GM23338 (cell line): ENCODE results near the gene PTPRN2. TPM values are rescaled to one million over a fixed set of nuclear protein-coding genes. Genes with fewer than 3 reads are reported as not detected.

ENCODE experiments used
- ATAC-seq: fragments of 200-7000 bp; cut with Tn5 transposase; 3 replicates; pipeline ENCODE4 v1.9.1; 2020
- DNase-seq: peaks from one replicate; pipeline ENCODE4 v3.0.0-alpha.2; 2015; ENCODE audit warnings: low spot score
- H2AFZ ChIP-seq: fragments of 200-600 bp; sonication (generic); 2 replicates; pipeline ENCODE4 v1.8.0; 2016; ENCODE audit warnings: antibody characterized with exemption, mild to moderate bottlenecking, moderate library complexity
- H3F3A ChIP-seq: fragments of 200-600 bp; sonication (generic); replicated peaks from 2 replicates; pipeline ENCODE4 v1.8.0; 2017; ENCODE audit warnings: antibody characterized with exemption, mixed run types, low read depth
- H3K27ac ChIP-seq: fragments of 200-600 bp; sonication (generic); 2 replicates; pipeline ENCODE4 v1.6.1; 2016; ENCODE audit warnings: low read depth
- H3K27me3 ChIP-seq: fragments of 200-600 bp; sonication (generic); 2 replicates; pipeline ENCODE4 v1.8.0; 2016; ENCODE audit warnings: mild to moderate bottlenecking, mixed run types, moderate library complexity; ENCODE audit not compliant: insufficient read depth
- H3K36me3 ChIP-seq: fragments of 200-600 bp; sonication (generic); 2 replicates; pipeline ENCODE4 v1.8.0; 2016; ENCODE audit warnings: mild to moderate bottlenecking; ENCODE audit not compliant: insufficient read depth
- H3K4me1 ChIP-seq: fragments of 200-600 bp; sonication (generic); 2 replicates; pipeline ENCODE4 v1.8.0; 2016; ENCODE audit warnings: mild to moderate bottlenecking, moderate library complexity; ENCODE audit not compliant: insufficient read depth
- H3K4me2 ChIP-seq: fragments of 200-600 bp; sonication (generic); 2 replicates; pipeline ENCODE4 v1.7.1; 2017; ENCODE audit warnings: mixed run types
- H3K4me3 ChIP-seq: fragments of 200-600 bp; sonication (generic); 2 replicates; pipeline ENCODE4 v1.6.1; 2016; ENCODE audit warnings: mixed run types
- H3K79me2 ChIP-seq: fragments of 200-600 bp; sonication (generic); replicated peaks from 2 replicates; pipeline ENCODE4 v1.8.0; 2017; ENCODE audit warnings: mild to moderate bottlenecking; ENCODE audit not compliant: insufficient read depth
- H3K9me2 ChIP-seq: fragments of 200-600 bp; sonication (generic); 2 replicates; pipeline ENCODE4 v1.8.0; 2017; ENCODE audit not compliant: insufficient read depth
- H4K20me1 ChIP-seq: fragments of 200-600 bp; sonication (generic); replicated peaks from 2 replicates; pipeline ENCODE4 v1.8.0; 2017; ENCODE audit warnings: mild to moderate bottlenecking; ENCODE audit not compliant: insufficient read depth
- H3K27ac Mint-ChIP-seq: 2 replicates; pipeline ENCODE4 v1.8.0; 2020; ENCODE audit warnings: inconsistent platforms, mild to moderate bottlenecking, moderate library complexity, mixed read lengths
- H3K27me3 Mint-ChIP-seq: 3 replicates; pipeline ENCODE4 v1.8.0; 2022; ENCODE audit warnings: low read depth, mild to moderate bottlenecking, moderate library complexity, mixed read lengths, inconsistent platforms; ENCODE audit not compliant: insufficient read depth, poor library complexity
- H3K36me3 Mint-ChIP-seq: 3 replicates; pipeline ENCODE4 v1.8.0; 2021; ENCODE audit warnings: low read depth, mild to moderate bottlenecking, inconsistent platforms, moderate library complexity, mixed read lengths
- H3K4me1 Mint-ChIP-seq: 3 replicates; pipeline ENCODE4 v1.8.0; 2020; ENCODE audit warnings: mild to moderate bottlenecking, inconsistent platforms, mixed read lengths
- H3K4me3 Mint-ChIP-seq: 3 replicates; pipeline ENCODE4 v1.8.0; 2021; ENCODE audit warnings: moderate library complexity, mild to moderate bottlenecking, inconsistent platforms, mixed read lengths
- H3K9me3 Mint-ChIP-seq: 3 replicates; pipeline ENCODE4 v1.8.0; 2020; ENCODE audit warnings: moderate library complexity, mild to moderate bottlenecking, inconsistent platforms, mixed read lengths
- CREB1 ChIP-seq: fragments of 250-450 bp; sonication (Bioruptor Pico); IDR thresholded peaks from 2 replicates; pipeline ENCODE4 v1.5.0; 2020; ENCODE audit warnings: low read depth, mild to moderate bottlenecking, moderate library complexity
- EZH2 ChIP-seq: fragments of 200-600 bp; sonication (generic); IDR thresholded peaks from one replicate; pipeline ENCODE4 v1.8.0; 2017; ENCODE audit warnings: antibody characterized with exemption, mild to moderate bottlenecking, low read depth; ENCODE audit not compliant: unreplicated experiment
- EZH2phosphoT487 ChIP-seq: fragments of 200-600 bp; sonication (generic); IDR thresholded peaks from one replicate; pipeline ENCODE4 v1.8.1; 2018; ENCODE audit warnings: antibody characterized with exemption; ENCODE audit not compliant: unreplicated experiment
- JUNB ChIP-seq: IDR thresholded peaks from one replicate; pipeline ENCODE4 v1.6.1; 2016; ENCODE audit warnings: antibody characterized with exemption; ENCODE audit not compliant: unreplicated experiment
- NANOG ChIP-seq: IDR thresholded peaks from 2 replicates; pipeline ENCODE4 v1.6.1; 2016; ENCODE audit warnings: antibody characterized with exemption, borderline replicate concordance
- POLR2AphosphoS5 ChIP-seq: IDR thresholded peaks from 2 replicates; pipeline ENCODE4 v1.6.1; 2016; ENCODE audit warnings: antibody characterized with exemption, low read depth
- STAT1 ChIP-seq: IDR thresholded peaks from one replicate; pipeline ENCODE4 v1.6.1; 2016; ENCODE audit warnings: antibody characterized with exemption; ENCODE audit not compliant: unreplicated experiment
- ZNF114 ChIP-seq: fragments of 250-450 bp; sonication (Bioruptor Pico); IDR thresholded peaks from 2 replicates; pipeline ENCODE4 v1.5.0; 2020; ENCODE audit warnings: mild to moderate bottlenecking, moderate library complexity
- ZNF331 ChIP-seq: fragments of 250-450 bp; sonication (Bioruptor Pico); IDR thresholded peaks from 2 replicates; pipeline ENCODE4 v1.5.0; 2020; ENCODE audit warnings: low read depth, mild to moderate bottlenecking, moderate library complexity
- polyA plus RNA-seq: library from polyadenylated mRNA; unstranded; fragments of >200 nt; fragmentation: Nextera tagmentation; extraction: Ambion mirVana; gene quantifications from 2 replicates; pipeline ENCODE4 v1.2.1, GENCODE V29; 2016
- total RNA-seq: library from RNA; depleted of rRNA; stranded (reverse); fragments of >200 nt; shearing (Covaris generic); gene quantifications from 2 replicates; pipeline ENCODE4 v1.2.3, GENCODE V29; 2014
- TF ChIP-seq, protein P1 (sequence below): IDR thresholded peaks from 2 replicates; pipeline ENCODE4 v1.6.1; 2016; ENCODE audit warnings: antibody characterized with exemption
- TF ChIP-seq, protein P2 (sequence below), 2 experiments: fragments of 200-600 bp in 1 of 2; sonication (generic) in 1 of 2; conservative IDR thresholded peaks; 2 replicates each; pipeline versions ENCODE4 v1.5.1 to v1.6.1; 2016 to 2017; ENCODE audit warnings: antibody characterized with exemption in 2 of 2, low read depth in 2 of 2, mild to moderate bottlenecking in 2 of 2, moderate library complexity in 1 of 2
- TF ChIP-seq, protein P3 (sequence below): IDR thresholded peaks from one replicate; pipeline ENCODE4 v1.6.1; 2018; ENCODE audit warnings: antibody characterized with exemption; ENCODE audit not compliant: unreplicated experiment
- TF ChIP-seq, protein P4 (sequence below): fragments of 250-450 bp; sonication (Bioruptor Pico); IDR thresholded peaks from 2 replicates; pipeline ENCODE4 v1.5.0; 2020; ENCODE audit warnings: mild to moderate bottlenecking, moderate library complexity

The PTPRN2 gene
- total and polyA plus RNA-seq, 2 experiments from 2014 or later = 0.87 to 4.0 TPM

DNA sequence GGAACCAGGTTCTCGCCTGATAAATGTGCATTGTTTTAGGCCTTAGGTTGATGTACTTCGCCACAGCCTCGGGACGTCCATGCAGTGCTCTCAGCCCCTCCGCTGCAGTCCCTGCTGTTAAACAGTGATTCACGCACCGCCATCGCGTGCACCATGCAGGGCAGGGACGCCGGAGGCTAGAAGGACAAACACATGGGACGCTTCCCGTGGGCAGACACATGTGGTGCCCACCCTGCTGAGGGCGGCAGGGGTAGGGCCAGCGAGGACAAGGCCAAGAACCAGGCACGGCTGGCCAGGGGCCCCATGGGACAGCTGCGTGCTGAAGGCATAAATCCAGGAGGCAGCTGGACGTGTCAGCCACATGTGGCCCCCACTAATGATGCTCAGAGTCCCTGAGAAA is 394.7 kb downstream of the PTPRN2 start:
- H2AFZ ChIP-seq = no peak overlapping the region
- no peak overlapping the region for H3K4me3 ChIP-seq
- TF ChIP-seq EZH2phosphoT487 (no peak), CREB1 (CRISPR knock-in tag) (no peak), EZH2 (no peak), ZNF331 (CRISPR knock-in tag) (no peak), JUNB (no peak), ZNF114 (no peak), NANOG (no peak), POLR2AphosphoS5 (no peak), STAT1 (no peak)
- TF ChIP-seq, protein P1, sequence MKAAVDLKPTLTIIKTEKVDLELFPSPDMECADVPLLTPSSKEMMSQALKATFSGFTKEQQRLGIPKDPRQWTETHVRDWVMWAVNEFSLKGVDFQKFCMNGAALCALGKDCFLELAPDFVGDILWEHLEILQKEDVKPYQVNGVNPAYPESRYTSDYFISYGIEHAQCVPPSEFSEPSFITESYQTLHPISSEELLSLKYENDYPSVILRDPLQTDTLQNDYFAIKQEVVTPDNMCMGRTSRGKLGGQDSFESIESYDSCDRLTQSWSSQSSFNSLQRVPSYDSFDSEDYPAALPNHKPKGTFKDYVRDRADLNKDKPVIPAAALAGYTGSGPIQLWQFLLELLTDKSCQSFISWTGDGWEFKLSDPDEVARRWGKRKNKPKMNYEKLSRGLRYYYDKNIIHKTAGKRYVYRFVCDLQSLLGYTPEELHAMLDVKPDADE = no peak
- TF ChIP-seq, protein P2, sequence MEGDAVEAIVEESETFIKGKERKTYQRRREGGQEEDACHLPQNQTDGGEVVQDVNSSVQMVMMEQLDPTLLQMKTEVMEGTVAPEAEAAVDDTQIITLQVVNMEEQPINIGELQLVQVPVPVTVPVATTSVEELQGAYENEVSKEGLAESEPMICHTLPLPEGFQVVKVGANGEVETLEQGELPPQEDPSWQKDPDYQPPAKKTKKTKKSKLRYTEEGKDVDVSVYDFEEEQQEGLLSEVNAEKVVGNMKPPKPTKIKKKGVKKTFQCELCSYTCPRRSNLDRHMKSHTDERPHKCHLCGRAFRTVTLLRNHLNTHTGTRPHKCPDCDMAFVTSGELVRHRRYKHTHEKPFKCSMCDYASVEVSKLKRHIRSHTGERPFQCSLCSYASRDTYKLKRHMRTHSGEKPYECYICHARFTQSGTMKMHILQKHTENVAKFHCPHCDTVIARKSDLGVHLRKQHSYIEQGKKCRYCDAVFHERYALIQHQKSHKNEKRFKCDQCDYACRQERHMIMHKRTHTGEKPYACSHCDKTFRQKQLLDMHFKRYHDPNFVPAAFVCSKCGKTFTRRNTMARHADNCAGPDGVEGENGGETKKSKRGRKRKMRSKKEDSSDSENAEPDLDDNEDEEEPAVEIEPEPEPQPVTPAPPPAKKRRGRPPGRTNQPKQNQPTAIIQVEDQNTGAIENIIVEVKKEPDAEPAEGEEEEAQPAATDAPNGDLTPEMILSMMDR (conservative IDR thresholded peaks at IDR 0.05; ENCODE audit: low read depth in 2 of 2) = no peak
- TF ChIP-seq, protein P3, sequence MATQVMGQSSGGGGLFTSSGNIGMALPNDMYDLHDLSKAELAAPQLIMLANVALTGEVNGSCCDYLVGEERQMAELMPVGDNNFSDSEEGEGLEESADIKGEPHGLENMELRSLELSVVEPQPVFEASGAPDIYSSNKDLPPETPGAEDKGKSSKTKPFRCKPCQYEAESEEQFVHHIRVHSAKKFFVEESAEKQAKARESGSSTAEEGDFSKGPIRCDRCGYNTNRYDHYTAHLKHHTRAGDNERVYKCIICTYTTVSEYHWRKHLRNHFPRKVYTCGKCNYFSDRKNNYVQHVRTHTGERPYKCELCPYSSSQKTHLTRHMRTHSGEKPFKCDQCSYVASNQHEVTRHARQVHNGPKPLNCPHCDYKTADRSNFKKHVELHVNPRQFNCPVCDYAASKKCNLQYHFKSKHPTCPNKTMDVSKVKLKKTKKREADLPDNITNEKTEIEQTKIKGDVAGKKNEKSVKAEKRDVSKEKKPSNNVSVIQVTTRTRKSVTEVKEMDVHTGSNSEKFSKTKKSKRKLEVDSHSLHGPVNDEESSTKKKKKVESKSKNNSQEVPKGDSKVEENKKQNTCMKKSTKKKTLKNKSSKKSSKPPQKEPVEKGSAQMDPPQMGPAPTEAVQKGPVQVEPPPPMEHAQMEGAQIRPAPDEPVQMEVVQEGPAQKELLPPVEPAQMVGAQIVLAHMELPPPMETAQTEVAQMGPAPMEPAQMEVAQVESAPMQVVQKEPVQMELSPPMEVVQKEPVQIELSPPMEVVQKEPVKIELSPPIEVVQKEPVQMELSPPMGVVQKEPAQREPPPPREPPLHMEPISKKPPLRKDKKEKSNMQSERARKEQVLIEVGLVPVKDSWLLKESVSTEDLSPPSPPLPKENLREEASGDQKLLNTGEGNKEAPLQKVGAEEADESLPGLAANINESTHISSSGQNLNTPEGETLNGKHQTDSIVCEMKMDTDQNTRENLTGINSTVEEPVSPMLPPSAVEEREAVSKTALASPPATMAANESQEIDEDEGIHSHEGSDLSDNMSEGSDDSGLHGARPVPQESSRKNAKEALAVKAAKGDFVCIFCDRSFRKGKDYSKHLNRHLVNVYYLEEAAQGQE = no peak
- TF ChIP-seq, protein P4, sequence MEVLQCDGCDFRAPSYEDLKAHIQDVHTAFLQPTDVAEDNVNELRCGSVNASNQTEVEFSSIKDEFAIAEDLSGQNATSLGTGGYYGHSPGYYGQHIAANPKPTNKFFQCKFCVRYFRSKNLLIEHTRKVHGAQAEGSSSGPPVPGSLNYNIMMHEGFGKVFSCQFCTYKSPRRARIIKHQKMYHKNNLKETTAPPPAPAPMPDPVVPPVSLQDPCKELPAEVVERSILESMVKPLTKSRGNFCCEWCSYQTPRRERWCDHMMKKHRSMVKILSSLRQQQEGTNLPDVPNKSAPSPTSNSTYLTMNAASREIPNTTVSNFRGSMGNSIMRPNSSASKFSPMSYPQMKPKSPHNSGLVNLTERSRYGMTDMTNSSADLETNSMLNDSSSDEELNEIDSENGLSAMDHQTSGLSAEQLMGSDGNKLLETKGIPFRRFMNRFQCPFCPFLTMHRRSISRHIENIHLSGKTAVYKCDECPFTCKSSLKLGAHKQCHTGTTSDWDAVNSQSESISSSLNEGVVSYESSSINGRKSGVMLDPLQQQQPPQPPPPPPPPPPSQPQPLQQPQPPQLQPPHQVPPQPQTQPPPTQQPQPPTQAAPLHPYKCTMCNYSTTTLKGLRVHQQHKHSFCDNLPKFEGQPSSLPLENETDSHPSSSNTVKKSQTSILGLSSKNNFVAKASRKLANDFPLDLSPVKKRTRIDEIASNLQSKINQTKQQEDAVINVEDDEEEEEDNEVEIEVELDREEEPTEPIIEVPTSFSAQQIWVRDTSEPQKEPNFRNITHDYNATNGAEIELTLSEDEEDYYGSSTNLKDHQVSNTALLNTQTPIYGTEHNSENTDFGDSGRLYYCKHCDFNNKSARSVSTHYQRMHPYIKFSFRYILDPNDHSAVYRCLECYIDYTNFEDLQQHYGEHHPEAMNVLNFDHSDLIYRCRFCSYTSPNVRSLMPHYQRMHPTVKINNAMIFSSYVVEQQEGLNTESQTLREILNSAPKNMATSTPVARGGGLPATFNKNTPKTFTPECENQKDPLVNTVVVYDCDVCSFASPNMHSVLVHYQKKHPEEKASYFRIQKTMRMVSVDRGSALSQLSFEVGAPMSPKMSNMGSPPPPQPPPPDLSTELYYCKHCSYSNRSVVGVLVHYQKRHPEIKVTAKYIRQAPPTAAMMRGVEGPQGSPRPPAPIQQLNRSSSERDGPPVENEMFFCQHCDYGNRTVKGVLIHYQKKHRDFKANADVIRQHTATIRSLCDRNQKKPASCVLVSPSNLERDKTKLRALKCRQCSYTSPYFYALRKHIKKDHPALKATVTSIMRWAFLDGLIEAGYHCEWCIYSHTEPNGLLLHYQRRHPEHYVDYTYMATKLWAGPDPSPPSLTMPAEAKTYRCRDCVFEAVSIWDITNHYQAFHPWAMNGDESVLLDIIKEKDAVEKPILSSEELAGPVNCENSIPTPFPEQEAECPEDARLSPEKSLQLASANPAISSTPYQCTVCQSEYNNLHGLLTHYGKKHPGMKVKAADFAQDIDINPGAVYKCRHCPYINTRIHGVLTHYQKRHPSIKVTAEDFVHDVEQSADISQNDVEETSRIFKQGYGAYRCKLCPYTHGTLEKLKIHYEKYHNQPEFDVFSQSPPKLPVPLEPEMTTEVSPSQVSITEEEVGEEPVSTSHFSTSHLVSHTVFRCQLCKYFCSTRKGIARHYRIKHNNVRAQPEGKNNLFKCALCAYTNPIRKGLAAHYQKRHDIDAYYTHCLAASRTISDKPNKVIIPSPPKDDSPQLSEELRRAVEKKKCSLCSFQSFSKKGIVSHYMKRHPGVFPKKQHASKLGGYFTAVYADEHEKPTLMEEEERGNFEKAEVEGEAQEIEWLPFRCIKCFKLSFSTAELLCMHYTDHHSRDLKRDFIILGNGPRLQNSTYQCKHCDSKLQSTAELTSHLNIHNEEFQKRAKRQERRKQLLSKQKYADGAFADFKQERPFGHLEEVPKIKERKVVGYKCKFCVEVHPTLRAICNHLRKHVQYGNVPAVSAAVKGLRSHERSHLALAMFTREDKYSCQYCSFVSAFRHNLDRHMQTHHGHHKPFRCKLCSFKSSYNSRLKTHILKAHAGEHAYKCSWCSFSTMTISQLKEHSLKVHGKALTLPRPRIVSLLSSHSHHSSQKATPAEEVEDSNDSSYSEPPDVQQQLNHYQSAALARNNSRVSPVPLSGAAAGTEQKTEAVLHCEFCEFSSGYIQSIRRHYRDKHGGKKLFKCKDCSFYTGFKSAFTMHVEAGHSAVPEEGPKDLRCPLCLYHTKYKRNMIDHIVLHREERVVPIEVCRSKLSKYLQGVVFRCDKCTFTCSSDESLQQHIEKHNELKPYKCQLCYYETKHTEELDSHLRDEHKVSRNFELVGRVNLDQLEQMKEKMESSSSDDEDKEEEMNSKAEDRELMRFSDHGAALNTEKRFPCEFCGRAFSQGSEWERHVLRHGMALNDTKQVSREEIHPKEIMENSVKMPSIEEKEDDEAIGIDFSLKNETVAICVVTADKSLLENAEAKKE (CRISPR knock-in tag) = no peak
- no peaks in the 10 kb centered on the region for H4K20me1 ChIP-seq
- ATAC-seq (no peak), DNase-seq (no peak)
- no peak overlapping the region for H3K27ac ChIP-seq
- Mint-ChIP-seq H3K27me3 (peaks cover 5% of the 10 kb centered on the region), H3K4me1 (no peaks in the 10 kb centered on the region), H3K27ac (no peak overlapping the region), H3K9me3 (peaks cover 93% of the 10 kb centered on the region), H3K4me3 (no peak overlapping the region), H3K36me3 (peaks cover 56% of the 10 kb centered on the region)
- H3K27me3 ChIP-seq = no peaks in the 10 kb centered on the region
- no peaks in the 10 kb centered on the region for H3F3A ChIP-seq
- H3K4me2 ChIP-seq = no peak overlapping the region
- no peaks in the 10 kb centered on the region for H3K4me1 ChIP-seq
- H3K9me2 ChIP-seq = no peaks in the 10 kb centered on the region
- H3K79me2 ChIP-seq = no peaks in the 10 kb centered on the region
- no peaks in the 10 kb centered on the region for H3K36me3 ChIP-seq
